ENCODE results near the gene RETREG1. TPM values are rescaled to one million over a fixed set of nuclear protein-coding genes. Genes with fewer than 3 reads are reported as not detected.

Gene RETREG1
- total RNA-seq, 1 donor from 2014 or later, result 0.91 TPM

DNA sequence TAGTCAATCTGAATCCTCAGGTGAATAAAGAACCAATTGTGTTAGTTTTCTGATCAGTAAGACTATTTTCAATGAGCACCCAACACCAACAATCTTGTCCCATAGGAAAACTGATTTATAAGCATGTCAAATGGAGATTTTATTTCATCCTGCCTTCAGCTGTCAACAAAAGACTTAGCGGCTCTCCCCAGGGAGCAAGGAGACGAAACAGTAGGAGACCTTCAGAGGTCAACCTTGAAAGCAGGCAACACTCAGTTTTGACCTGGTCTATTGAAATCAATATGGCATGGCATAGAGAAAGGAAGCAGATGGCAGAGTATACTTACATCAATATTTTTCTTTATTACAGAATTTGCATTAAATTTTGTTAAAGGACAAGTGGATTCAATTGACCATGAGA lies 185.3 kb downstream of the RETREG1 start:
- H3K9me3 Mint-ChIP-seq (ENCODE audit: unreplicated experiment), result no peaks in the 10 kb centered on the region
- H3K36me3 Mint-ChIP-seq (ENCODE audit: unreplicated experiment), result no peaks in the 10 kb centered on the region
- peaks cover 55% of the 10 kb centered on the region for H3K27me3 Mint-ChIP-seq (ENCODE audit: unreplicated experiment)
- no peak overlapping the region for H3K27ac Mint-ChIP-seq (ENCODE audit: unreplicated experiment)
- H3K4me3 Mint-ChIP-seq (ENCODE audit: unreplicated experiment), result no peak overlapping the region
- H3K4me1 Mint-ChIP-seq (ENCODE audit: unreplicated experiment), result no peaks in the 10 kb centered on the region
- TF ChIP-seq CTCF (IDR thresholded peaks at IDR 0.05), result no peak
- DNase-seq (ENCODE audit: extremely low spot score, unreplicated experiment), result no peak

- Mint-ChIP-seq H3K27ac (ENCODE audit: unreplicated experiment) (no peak overlapping the region), H3K36me3 (ENCODE audit: unreplicated experiment) (no peaks in the 10 kb centered on the region), H3K9me3 (ENCODE audit: unreplicated experiment) (no peaks in the 10 kb centered on the region), H3K4me1 (ENCODE audit: unreplicated experiment) (no peaks in the 10 kb centered on the region), H3K4me3 (ENCODE audit: unreplicated experiment) (no peak overlapping the region), H3K27me3 (ENCODE audit: unreplicated experiment) (peaks cover 58% of the 10 kb centered on the region)
- no peak for DNase-seq (ENCODE audit: extremely low spot score, unreplicated experiment)
- no peak for TF ChIP-seq CTCF (IDR thresholded peaks at IDR 0.05)
Observed at GRCh38 chr5:16430349-16431089, 186.3 kb downstream of the RETREG1 start.

- no peak overlapping the region for H3K27ac Mint-ChIP-seq (ENCODE audit: unreplicated experiment)
- no peak for DNase-seq (ENCODE audit: extremely low spot score, unreplicated experiment)
- H3K9me3 Mint-ChIP-seq (ENCODE audit: unreplicated experiment), result no peaks in the 10 kb centered on the region
- H3K36me3 Mint-ChIP-seq (ENCODE audit: unreplicated experiment), result no peaks in the 10 kb centered on the region
- H3K4me1 Mint-ChIP-seq (ENCODE audit: unreplicated experiment), result no peaks in the 10 kb centered on the region
- no peak overlapping the region for H3K4me3 Mint-ChIP-seq (ENCODE audit: unreplicated experiment)
- H3K27me3 Mint-ChIP-seq (ENCODE audit: unreplicated experiment), result peaks cover 43% of the 10 kb centered on the region
- no peak for TF ChIP-seq CTCF (IDR thresholded peaks at IDR 0.05)
Observed at GRCh38 chr5:16428359-16428758, 188.4 kb downstream of the RETREG1 start.

GRCh38 chr5:16427587-16427986 lies 189.2 kb downstream of the RETREG1 start:
- DNase-seq (ENCODE audit: extremely low spot score, unreplicated experiment), result no peak
- Mint-ChIP-seq H3K27ac (ENCODE audit: unreplicated experiment) (no peak overlapping the region), H3K4me1 (ENCODE audit: unreplicated experiment) (no peaks in the 10 kb centered on the region), H3K36me3 (ENCODE audit: unreplicated experiment) (no peaks in the 10 kb centered on the region), H3K9me3 (ENCODE audit: unreplicated experiment) (no peaks in the 10 kb centered on the region), H3K4me3 (ENCODE audit: unreplicated experiment) (no peak overlapping the region), H3K27me3 (ENCODE audit: unreplicated experiment) (peaks cover 43% of the 10 kb centered on the region)
- TF ChIP-seq CTCF (IDR thresholded peaks at IDR 0.05), result no peak

Other genes starting within 250 kb of the RETREG1 start
- gene ZNF622, start 151.2 kb downstream of the RETREG1 start, total RNA-seq, result 29.2 and 30.7 TPM in 2 replicates